HEK293 (cell line): Measurements from ENCODE around the gene PRTG.
"Not testable (repeated sequence)": the region's sequence is repeated elsewhere in the genome, so short reads cannot be mapped to it uniquely, and the experiment has no call there.

ENCODE experiments used
- CTCF ChIA-PET: fragments of 350-600 bp; formaldehyde crosslinking; extraction: SDS; loops from one replicate; lab custom pipeline; 2021; ENCODE audit warnings: antibody characterized with exemption; lab: Yijun Ruan, JAX
- POLR2A ChIA-PET: fragments of 300-600 bp; formaldehyde crosslinking; extraction: SDS; loops from one replicate; lab custom pipeline; 2020; ENCODE audit warnings: antibody characterized with exemption, inconsistent platforms; lab: Yijun Ruan, JAX
- H3K27ac ChIP-seq: fragments of 200-500 bp; sonication (Bioruptor generic); 2 replicates; pipeline ENCODE4 v1.5.1; 2014; ENCODE audit warnings: low read depth, low read length, control low read depth, inconsistent platforms; ENCODE audit errors: extremely low read depth
- H3K36me3 ChIP-seq, 2 experiments: fragments of 200-500 bp in 1 of 2; sonication (Bioruptor generic) in 1 of 2; 1 replicate in 1 of 2; 2 replicates in 1 of 2; pipeline ENCODE4 v1.5.1; 2014 to 2017; ENCODE audit warnings: inconsistent platforms in 2 of 2, low read length in 2 of 2; ENCODE audit not compliant: control insufficient read depth in 2 of 2, insufficient read depth in 1 of 2
- H3K4me1 ChIP-seq: fragments of 200-500 bp; sonication (Bioruptor generic); 2 replicates; pipeline ENCODE4 v1.5.1; 2014; ENCODE audit warnings: mild to moderate bottlenecking, low read length, inconsistent platforms; ENCODE audit not compliant: control insufficient read depth, insufficient read depth
- H3K4me3 ChIP-seq: 2 replicates; pipeline ENCODE4 v1.5.1; 2011; ENCODE audit warnings: low read depth, mild to moderate bottlenecking, control low read depth, low read length, moderate library complexity
- H3K9me3 ChIP-seq: fragments of 200-500 bp; sonication (Bioruptor generic); 2 replicates; pipeline ENCODE4 v1.5.1; 2014; ENCODE audit warnings: low read depth, low read length, inconsistent platforms; ENCODE audit not compliant: control insufficient read depth, insufficient read depth
- EGR2 ChIP-seq: fragments of 450-650 bp; formaldehyde crosslinking; IDR thresholded peaks from 2 replicates; pipeline ENCODE4 v1.5.1; 2016; ENCODE audit warnings: low read depth, missing biosample characterization, missing genetic modification characterization
- GFI1B ChIP-seq: fragments of 450-650 bp; formaldehyde crosslinking; IDR thresholded peaks from 2 replicates; pipeline ENCODE4 v1.5.1; 2016; ENCODE audit warnings: missing biosample characterization, missing genetic modification characterization
- KLF17 ChIP-seq: fragments of 450-650 bp; formaldehyde crosslinking; IDR thresholded peaks from 2 replicates; pipeline ENCODE4 v1.5.1; 2016; ENCODE audit warnings: missing biosample characterization, missing genetic modification characterization
- MZF1 ChIP-seq: fragments of 450-650 bp; formaldehyde crosslinking; IDR thresholded peaks from 2 replicates; pipeline ENCODE4 v1.5.1; 2017; ENCODE audit warnings: missing biosample characterization, missing genetic modification characterization, borderline replicate concordance
- PRDM6 ChIP-seq: fragments of 450-650 bp; formaldehyde crosslinking; IDR thresholded peaks from 2 replicates; pipeline ENCODE4 v1.5.1; 2017; ENCODE audit warnings: missing biosample characterization, missing genetic modification characterization
- TCF7L2 ChIP-seq: IDR thresholded peaks from 2 replicates; pipeline ENCODE4 v1.6.1; 2011; ENCODE audit warnings: low read depth, mild to moderate bottlenecking, inconsistent platforms, low read length, moderate library complexity, borderline replicate concordance
- TRIM28 ChIP-seq: IDR thresholded peaks from 2 replicates; pipeline ENCODE4 v1.6.1; 2011; ENCODE audit warnings: low read length, control low read depth, borderline replicate concordance
- ZFP37 ChIP-seq: fragments of 450-650 bp; formaldehyde crosslinking; IDR thresholded peaks from 2 replicates; pipeline ENCODE4 v1.5.1; 2016; ENCODE audit warnings: missing biosample characterization, missing genetic modification characterization
- ZNF670 ChIP-seq: fragments of 450-650 bp; formaldehyde crosslinking; IDR thresholded peaks from 2 replicates; pipeline ENCODE4 v1.5.1; 2016; ENCODE audit warnings: missing biosample characterization, missing genetic modification characterization, low read depth
- ZNF692 ChIP-seq: fragments of 450-650 bp; formaldehyde crosslinking; IDR thresholded peaks from 2 replicates; pipeline ENCODE4 v1.5.1; 2016; ENCODE audit warnings: missing biosample characterization, missing genetic modification characterization
- ZNF792 ChIP-seq: fragments of 450-650 bp; formaldehyde crosslinking; IDR thresholded peaks from 2 replicates; pipeline ENCODE4 v1.5.1; 2016; ENCODE audit warnings: missing biosample characterization, missing genetic modification characterization

Gene PRTG

DNA sequence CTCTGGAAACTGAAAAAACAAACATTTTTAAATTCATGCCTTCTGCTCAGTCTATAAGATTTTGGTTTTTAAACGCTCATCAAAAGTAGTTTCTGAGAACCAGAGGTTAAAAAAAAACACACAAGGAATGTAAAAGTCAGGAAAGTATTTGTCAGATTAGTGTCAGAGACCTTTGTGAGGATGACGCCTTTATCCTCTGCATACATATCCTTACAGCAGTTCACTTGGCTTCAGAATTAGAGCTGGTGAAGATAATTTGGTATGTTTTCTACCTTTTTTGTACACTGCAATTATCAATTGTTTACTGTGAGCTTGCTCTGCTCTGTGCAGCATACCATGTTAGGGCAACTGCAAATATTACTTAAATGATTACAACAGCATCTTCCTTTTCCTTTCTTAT is 8.3 kb downstream of the PRTG start:
- H3K36me3 ChIP-seq = no peaks in the 10 kb centered on the region
- POLR2A ChIA-PET = no interaction called here
- no peaks in the 10 kb centered on the region for H3K9me3 ChIP-seq
- peak; percentile 34 for TF ChIP-seq PRDM6
- TF ChIP-seq ZFP37 = no peak
- TF ChIP-seq ZNF692 (tag by site-specific recombination) = no peak
- TF ChIP-seq GFI1B (tag by site-specific recombination) = no peak
- no peak for TF ChIP-seq KLF17
- H3K4me3 ChIP-seq = no peak overlapping the region
- CTCF ChIA-PET = no interaction called here
- peaks cover 16% of the 10 kb centered on the region for H3K4me1 ChIP-seq
- no peak overlapping the region for H3K27ac ChIP-seq

GRCh38 chr15:55733461-55733860 is 9.5 kb downstream of the PRTG start:
- POLR2A ChIA-PET, H3K36me3 ChIP-seq, H3K9me3 ChIP-seq, H3K4me3 ChIP-seq, H3K27ac ChIP-seq: not testable (repeated sequence)
- CTCF ChIA-PET = interaction anchor here (0.8 kb wide), 1 partner anchor 20 kb away, joined by 3 read pairs; no protein-coding TSS in a partner anchor
- peaks cover 16% of the 10 kb centered on the region for H3K4me1 ChIP-seq

DNA sequence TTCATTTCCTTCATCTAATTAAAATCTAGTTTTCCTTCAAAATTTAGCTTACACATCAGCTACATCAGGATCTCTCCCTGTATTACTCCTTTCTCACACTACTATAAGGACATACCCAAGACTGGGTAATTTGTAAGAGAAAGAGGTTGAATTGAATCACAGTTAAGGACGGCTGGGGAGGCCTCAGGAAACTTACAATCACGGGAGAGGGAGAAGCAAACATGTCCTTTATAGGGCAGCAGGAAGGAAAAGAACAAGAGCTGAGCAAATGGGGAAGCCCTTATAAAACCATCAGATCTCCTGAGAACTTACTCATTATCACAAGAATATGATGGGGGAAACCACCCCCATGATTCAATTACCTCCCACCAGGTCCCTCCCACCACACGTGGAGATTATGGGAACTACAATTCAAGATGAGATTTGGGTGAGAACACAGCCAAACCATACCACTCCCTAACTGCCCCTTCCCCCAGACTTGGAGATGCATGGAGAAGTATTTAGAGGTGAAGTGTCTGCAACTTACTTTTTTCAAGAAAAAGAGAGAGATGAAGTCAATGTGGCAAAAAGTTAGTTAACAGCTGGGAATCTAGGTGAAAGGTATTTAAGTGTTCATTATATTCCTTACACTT is 21.3 kb downstream of the PRTG start:
- no peaks in the 10 kb centered on the region; a peak in 1 of 3 replicates for H3K36me3 ChIP-seq
- no peaks in the 10 kb centered on the region for H3K4me1 ChIP-seq
- no peak overlapping the region for H3K4me3 ChIP-seq
- POLR2A ChIA-PET = no interaction called here
- TF ChIP-seq EGR2 (tag by site-specific recombination) (peak; percentile 43; the same call in 1 of the 2 replicates), ZNF670 (tag by site-specific recombination) (no peak)
- TF ChIP-seq, all 188 proteins: peak for 1
- H3K9me3 ChIP-seq = no peaks in the 10 kb centered on the region
- CTCF ChIA-PET = no interaction called here
- no peak overlapping the region for H3K27ac ChIP-seq

GRCh38 chr15:55715355-55716076 is 27.4 kb downstream of the PRTG start:
- peak; percentile 27; the same call in 1 of the 2 replicates for TF ChIP-seq TRIM28
- 0 out of 2 replicates have a peak, but pooled peaks have one; percentile 35 for TF ChIP-seq TCF7L2
- peak; percentile 44; the same call in 1 of the 2 replicates for TF ChIP-seq MZF1
- no peak for TF ChIP-seq ZNF792 (tag by site-specific recombination)
- H3K27ac ChIP-seq = no peak overlapping the region
- CTCF ChIA-PET = no interaction called here
- H3K4me1 ChIP-seq = peaks cover 13% of the 10 kb centered on the region
- no peaks in the 10 kb centered on the region for H3K36me3 ChIP-seq
- no peak overlapping the region for H3K4me3 ChIP-seq
- POLR2A ChIA-PET = no interaction called here
- no peaks in the 10 kb centered on the region for H3K9me3 ChIP-seq
